HG03432 (cell line): ENCODE data around the gene CRABP2.
A peak's percentile ranks its signal among the peaks of the same experiment; 100 is the strongest.

Experiments
- ATAC-seq: cut with Tn5 transposase; IDR thresholded peaks from one replicate; pipeline ENCODE4 v1.9.1; 2021; ENCODE audit warnings: mild to moderate bottlenecking, moderate library complexity; ENCODE audit not compliant: unreplicated experiment

The CRABP2 gene

DNA sequence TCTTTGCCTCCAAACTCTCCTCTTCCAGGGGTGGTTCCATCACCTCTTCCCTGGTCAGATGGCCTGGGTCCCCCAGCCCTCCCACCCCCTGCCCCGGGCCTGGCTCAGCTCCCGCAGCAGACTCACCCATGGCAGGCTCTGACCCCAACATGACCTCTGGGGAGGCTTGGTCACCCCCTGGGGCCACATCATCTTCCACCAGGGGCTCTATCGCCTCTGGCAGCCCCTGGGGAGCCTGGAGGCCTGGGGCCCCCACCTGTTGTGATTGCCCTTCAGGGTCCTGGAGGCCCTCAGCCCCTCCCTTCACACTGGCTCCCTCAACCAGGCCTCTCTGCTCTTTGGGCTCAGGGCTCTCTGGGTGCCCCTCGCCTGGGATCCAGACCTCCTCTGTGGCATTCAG, 34.6 kb downstream of the CRABP2 start:
- ATAC-seq, result no peak

DNA sequence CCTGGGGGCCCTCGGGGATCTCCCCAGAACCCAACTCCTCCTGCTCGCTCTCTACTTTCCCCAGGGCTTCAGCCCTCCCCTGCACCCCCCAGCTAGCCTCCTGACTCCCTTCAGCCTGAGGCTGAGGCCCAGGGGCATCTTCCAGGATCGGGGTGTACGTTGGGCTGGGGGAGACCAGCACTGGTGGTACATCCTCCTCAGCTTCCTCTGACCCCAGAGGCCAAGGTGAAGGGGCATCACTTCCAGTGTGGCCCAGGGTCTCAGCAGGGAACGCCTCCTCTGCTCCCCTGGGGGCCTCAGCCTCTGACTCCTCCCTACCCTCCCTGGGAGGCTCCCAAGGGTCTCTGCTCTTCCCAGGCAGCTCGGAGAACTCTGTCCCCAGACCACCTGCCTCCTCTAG, 35.0 kb downstream of the CRABP2 start:
- ATAC-seq, result no peak

- no peak for ATAC-seq
Measured at GRCh38 chr1:156669794-156670193, 35.6 kb downstream of the CRABP2 start.

- no peak for ATAC-seq
Measured at GRCh38 chr1:156668801-156669637, 36.4 kb downstream of the CRABP2 start.

DNA sequence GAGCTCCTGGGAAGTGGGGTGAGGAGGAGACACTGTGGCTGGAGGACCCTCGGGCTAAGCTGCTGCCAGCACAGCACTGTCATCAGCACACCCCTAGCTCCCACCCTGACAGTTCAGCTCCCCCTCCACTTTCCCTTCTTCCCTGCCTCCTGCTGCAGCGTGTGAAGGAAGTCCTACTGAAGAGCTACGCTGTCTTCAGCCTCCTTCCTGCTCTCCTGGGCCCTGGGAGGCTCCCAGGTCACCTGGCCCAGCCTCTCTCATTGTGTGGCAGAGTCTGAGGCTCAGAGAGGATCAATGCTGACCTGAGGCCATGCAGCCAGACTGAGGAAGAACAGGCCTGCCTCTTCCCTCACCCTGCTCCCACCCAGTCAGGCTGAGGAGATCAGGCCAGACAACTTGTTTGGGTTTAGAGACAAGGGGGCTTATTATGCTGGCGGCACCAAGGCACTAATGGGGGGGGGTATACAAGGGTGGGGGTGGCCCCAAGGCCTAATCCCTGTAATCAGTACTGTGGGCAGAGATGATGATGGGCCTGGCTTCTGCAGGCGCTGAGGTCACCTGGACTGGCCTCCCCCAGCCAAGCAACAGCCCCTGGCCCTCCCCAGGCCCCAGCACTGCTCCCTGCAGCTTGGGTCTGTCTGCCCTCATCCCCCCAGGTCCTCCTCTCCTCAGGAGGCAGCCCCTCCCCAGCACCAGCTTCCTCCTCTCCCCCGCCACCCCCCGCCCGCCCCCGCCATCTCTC, 37.2 kb downstream of the CRABP2 start:
- ATAC-seq, result no peak

GRCh38 chr1:156667610-156667967, 37.8 kb downstream of the CRABP2 start:
- no peak for ATAC-seq

- ATAC-seq, result no peak
Measured at GRCh38 chr1:156666862-156667609, 38.3 kb downstream of the CRABP2 start.

DNA sequence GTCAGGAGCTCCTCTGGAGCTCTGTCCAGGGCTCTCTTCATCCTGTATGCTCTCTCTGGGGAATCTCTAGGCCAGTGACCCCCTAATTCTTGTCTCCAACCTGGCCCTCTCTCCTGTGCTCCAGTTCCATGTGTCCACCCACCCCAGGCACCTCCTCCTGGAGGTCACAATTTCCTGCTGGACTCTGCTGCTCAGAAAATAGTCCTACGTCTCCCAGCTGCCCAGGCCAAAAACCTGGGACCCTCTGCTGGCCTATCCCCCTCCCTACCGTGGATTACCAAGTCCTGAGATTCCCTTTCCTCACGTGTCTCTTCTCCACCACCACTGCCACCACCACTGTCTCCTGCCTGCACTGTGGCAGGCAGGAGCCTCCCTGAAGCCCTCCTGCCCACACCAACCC, 39.8 kb downstream of the CRABP2 start:
- ATAC-seq, result no peak

DNA sequence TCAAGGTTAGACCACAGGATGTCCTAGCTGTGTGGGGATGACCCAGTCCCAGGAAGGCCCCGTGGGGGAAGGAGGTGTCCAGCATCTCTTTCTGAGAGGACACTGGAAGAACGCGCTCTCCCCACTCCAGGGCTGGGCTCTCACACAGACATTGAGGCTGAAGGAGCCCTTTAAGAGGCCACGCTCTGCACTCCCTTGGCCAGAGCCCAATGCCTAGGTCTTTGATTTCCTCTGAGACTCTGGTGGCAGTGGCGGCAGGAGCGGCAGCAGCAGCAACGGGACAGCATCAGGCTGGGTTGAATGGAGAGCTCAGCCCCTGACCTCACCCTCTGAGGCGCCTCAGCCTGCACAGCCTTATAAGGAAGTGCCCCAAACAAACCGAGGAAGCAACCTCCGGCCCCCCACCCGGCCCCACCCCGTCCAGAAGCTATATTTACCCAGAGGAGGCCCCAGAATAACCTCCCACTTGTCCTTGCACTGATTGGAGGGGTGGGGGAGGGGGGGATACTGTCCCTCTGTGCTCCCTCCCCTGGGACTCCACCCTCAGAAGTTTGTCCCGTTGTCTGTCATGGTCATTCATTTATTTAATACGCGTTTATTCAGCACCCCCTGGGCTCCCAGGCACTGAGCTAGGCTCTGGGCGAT, 40.5 kb downstream of the CRABP2 start:
- no peak for ATAC-seq

DNA sequence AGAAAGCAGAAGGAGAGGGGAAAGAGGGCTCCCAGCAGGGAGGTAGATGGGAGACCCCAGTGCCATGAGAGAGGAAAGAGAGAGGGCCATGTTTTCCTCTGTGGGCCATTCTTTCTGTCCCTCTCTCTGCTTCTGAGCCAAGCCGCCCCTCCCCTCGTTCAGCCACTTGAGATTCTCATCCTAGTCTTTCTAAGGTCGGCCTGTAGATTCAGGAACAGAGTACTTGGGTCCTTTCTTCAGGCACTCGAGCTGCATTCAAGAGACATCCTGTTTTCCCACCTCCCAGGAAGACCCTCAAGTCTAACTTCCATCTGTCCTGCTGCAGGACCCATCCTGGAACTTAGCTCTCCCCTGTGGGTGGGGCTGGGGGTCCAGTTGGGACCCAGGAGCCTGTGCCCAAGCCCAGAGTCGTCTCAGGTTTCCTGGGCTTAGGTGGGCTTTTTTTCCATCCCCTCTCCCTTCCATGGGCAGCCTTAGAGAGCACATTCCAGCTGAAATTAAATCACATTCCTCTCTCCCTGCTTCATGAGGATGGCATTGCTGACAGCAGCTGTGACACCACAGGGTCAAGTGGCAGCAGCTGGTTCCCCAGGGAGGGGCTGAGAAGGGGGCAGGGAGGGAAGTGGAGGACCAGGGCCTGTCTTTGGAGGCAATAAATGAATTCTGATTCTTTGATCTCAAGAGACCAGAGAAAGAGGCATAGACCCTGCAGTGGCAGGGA, 41.2 kb downstream of the CRABP2 start:
- ATAC-seq, result no peak

DNA sequence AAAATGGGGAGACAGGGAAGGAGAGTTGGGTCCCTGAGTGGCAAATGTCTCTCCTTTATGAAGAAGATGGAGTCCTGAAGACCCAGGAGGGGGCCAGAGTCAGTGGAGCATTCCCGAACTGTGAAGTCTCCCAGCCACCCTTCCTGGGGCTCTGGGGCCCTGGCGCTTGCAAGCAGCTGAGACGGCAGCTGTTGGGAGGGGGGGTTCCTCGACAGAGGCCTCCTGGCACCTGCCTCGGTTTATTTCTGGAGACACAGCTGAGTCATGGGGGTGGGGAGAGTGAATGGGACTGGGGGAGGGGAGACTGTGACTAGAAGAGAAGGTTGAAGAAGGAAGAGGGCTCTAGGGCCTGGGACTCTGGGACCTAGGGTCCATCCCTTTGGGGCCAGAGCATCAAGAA, 42.2 kb downstream of the CRABP2 start:
- no peak for ATAC-seq

GRCh38 chr1:156662800-156663055, 42.7 kb downstream of the CRABP2 start:
- ATAC-seq, result no peak

GRCh38 chr1:156662005-156662799, 43.2 kb downstream of the CRABP2 start:
- no peak for ATAC-seq

GRCh38 chr1:156660752-156661112, 44.7 kb downstream of the CRABP2 start:
- peak; percentile 2 for ATAC-seq

DNA sequence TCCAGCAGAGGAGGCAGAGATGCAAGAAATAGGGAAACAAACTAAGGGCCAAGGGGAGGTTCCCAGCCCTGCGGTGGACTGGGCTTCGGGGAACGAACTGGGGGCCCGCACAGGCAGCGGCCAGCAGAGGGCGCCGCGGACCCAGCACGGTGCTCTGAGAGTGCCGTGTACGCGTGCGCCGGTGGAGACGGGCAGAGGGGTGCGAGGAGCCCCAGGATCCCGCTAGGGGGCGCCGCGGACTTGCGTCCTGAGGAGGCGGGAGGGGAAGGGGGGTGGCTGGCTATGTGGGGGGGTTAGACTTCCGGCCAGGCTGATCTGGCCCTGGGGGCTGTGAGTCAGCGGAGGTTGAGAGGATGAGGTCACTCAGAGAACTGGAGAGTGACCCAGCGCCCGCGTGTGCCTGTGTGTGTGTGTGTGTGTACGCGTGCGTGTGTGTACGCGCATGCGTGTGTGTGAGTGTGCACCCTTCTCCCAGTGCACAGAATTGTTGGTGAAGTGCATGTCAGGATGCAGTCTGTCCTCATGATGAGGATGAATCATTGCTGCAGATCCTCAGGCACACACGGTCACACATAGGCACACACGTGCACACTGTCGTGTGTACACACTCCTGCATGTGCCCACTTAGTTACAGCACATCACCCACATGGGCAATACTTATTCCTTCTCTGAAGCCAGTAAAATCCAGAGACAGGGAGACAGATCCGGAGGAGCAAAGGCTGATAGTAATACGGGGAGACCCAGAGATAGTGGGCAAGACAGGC, 45.2 kb downstream of the CRABP2 start:
- ATAC-seq, result peak; percentile 73

- ATAC-seq, result no peak
Measured at GRCh38 chr1:156659661-156659987, 45.8 kb downstream of the CRABP2 start.

DNA sequence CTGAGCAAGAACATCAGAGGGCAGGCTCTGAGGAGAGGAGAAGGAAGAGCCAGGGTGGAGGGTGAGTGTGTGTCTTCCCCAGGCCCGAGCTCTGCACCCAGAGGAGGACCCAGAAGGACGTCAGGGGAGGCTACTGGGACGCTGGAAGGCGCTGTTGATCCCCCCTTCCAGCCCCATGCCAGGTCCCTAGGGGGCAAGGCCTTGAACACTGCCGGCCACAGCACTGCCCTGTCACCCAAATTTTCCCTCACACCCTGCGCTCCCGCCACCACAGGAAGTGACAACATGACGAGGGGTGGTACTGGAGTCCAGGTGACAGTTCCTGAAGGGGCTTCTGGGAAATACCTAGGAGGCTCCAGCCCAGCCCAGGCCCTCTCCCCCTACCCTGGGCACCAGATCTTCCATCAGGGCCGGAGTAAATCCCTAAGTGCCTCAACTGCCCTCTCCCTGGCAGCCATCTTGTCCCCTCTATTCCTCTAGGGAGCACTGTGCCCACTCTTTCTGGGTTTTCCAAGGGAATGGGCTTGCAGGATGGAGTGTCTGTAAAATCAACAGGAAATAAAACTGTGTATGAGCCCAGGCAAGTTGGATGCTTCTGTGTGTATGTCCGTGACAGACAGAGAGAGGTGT, 46.3 kb downstream of the CRABP2 start:
- ATAC-seq, result no peak

DNA sequence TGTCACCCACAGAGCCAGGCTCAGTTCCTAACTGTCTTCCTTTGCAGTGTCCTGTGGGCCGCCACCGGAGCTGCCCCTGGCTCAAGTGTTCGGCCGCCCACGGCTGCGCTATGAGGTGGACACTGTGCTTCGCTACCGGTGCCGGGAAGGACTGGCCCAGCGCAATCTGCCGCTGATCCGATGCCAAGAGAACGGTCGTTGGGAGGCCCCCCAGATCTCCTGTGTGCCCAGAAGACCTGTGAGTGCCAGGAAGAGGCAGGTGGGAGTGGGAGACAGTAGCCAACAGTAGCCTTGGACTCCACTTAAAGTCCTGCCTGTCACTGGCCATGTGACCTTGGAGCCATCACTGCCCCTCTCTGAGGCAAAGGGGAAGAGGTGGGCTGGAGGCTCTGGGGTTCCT, 46.9 kb downstream of the CRABP2 start:
- ATAC-seq, result no peak

DNA sequence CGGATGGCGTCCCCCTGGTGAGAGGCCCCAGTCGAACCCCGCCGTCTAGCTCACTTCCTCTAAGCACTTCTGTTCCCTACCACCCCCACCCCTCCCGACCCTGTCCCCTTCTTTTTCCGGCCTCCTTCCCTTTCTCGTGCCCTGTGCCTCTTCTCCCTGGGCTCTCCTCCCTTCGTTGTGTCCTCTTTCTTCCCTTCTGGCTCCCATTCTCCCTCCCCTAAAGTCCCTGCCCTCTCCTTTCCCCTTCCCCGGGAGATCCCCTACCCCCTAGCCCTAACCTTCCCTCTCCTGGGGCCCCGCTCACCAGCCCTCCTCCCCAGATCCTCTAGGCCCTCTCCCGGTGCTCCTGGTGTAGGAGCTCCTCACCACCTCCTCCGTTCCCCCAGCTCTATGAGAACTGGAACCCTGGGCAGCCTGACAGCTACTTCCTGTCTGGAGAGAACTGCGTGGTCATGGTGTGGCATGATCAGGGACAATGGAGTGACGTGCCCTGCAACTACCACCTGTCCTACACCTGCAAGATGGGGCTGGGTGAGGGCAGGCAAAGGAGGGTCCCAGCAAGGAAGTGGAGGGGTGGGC, 47.6 kb downstream of the CRABP2 start:
- no peak for ATAC-seq
